Measurements from ENCODE around the gene DHRSX.
"Not testable (repeated sequence)": the region's sequence is repeated elsewhere in the genome, so short reads cannot be mapped to it uniquely, and the experiment has no call there.

Gene DHRSX

DNA sequence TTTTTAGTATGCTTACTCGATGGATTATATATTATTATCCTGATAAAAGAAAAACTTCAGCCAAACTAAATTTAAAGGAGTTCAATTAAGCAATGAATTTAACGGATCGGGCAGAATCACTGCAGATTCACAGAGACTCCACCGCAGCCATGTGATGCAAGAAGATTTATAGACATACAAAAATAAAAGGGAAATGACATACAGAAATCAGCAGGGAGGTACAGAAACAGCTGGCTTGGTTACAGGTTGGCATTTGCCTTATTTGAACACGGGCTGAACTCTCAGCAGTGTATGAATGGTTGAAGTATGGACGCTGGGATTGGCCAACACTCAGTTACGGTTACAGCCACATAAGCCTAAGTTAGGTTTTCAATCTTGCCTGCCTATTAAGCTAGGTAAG lies 35.4 kb upstream of the DHRSX start:
- Histone ChIP-seq H3K27ac (replicated peaks; ENCODE audit: low read length) (no peak overlapping the region), H2AFZ (ENCODE audit: low read length) (no peak overlapping the region), H4K91ac (ENCODE audit: low read depth, low read length, poor library complexity) (no peak overlapping the region), H2BK15ac (ENCODE audit: low read length) (no peak overlapping the region), H2BK5ac (ENCODE audit: low read length) (no peak overlapping the region), H3K4ac (ENCODE audit: low read length) (no peak overlapping the region), H2BK120ac (ENCODE audit: low read depth, low read length) (no peak overlapping the region), H3K9me3 (replicated peaks in 1 of 2; ENCODE audit: control insufficient read depth in 2 of 2, insufficient read depth in 1 of 2, low read depth in 1 of 2, low read length in 2 of 2) (no peaks in the 10 kb centered on the region), H2AK5ac (ENCODE audit: low read depth, low read length) (no peak overlapping the region), H2BK12ac (ENCODE audit: low read length) (no peak overlapping the region), H3K4me1 (ENCODE audit: control insufficient read depth in 2 of 2, insufficient read depth in 1 of 2, low read depth in 1 of 2, low read length in 2 of 2) (peaks cover 6 to 7% of the 10 kb centered on the region in 2 donors), H3K4me2 (ENCODE audit: insufficient read depth, low read length, poor library complexity, severe bottlenecking) (no peak overlapping the region), H3K23ac (ENCODE audit: low read depth, low read length, poor library complexity) (no peak overlapping the region), H4K8ac (ENCODE audit: low read depth, low read length) (no peak overlapping the region), H3K14ac (ENCODE audit: low read length) (no peak overlapping the region), H3K79me1 (ENCODE audit: low read depth, low read length) (no peaks in the 10 kb centered on the region), H3K27me3 (ENCODE audit: control insufficient read depth in 3 of 3, insufficient read depth in 3 of 3, low read depth in 1 of 3, low read length in 3 of 3) (no peaks in the 10 kb centered on the region), H3K36me3 (replicated peaks in 1 of 2; ENCODE audit: control insufficient read depth in 2 of 2, insufficient read depth in 2 of 2, low read length in 2 of 2) (no peaks in the 10 kb centered on the region), H3K9ac (ENCODE audit: low read depth, low read length, poor library complexity) (no peak overlapping the region), H3K18ac (ENCODE audit: low read length) (no peak overlapping the region), H3K4me3 (ENCODE audit: low read length in 2 of 2) (no peak overlapping the region)
- no CpG with 5 or more reads among the region's 7 CpGs for WGBS, 2 donors (ENCODE audit: extremely low coverage in 2 of 2, insufficient read length in 2 of 2, insufficient replicate concordance in 1 of 2)
- no peak for DNase-seq (ENCODE audit: low spot score)

DNA sequence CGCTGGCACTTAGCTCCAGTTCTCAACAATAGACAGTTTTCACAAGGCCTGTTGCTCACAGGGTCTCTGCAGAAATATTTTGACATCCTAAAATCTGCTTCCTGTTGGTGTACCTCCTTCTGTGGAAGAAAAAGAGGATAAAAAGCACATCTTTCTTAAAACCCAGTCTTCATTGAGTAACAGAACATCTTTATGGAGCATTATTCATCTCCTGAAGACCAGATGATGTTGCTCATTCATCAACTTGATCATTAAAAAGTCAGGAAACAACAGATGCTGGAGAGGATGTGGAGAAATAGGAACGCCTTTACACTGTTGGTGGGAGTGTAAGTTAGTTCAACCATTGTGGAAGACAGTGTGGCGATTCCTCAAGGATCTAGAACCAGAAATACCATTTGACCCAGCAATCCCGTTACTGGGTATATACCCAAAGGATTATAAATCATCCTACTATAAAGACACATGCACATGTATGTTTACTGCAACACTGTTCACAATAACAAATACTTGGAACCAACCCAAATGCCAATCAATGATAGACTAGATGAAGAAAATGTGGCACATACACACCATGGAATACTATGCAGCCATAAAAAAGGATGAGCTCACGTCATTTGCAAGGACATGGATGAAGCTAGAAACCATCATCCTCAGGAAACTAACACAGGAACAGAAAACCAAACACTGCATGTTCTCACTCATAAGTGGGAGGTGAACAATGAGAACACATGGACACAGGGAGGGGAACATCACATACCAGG lies 33.7 kb upstream of the DHRSX start:
- not testable (repeated sequence) for H2AK5ac ChIP-seq (ENCODE audit: low read depth, low read length); H3K4ac ChIP-seq (ENCODE audit: low read length); H3K4me2 ChIP-seq (ENCODE audit: insufficient read depth, low read length, poor library complexity, severe bottlenecking); H3K9ac ChIP-seq (ENCODE audit: low read depth, low read length, poor library complexity); H3K9me3 ChIP-seq (replicated peaks in 1 of 2; ENCODE audit: control insufficient read depth in 2 of 2, insufficient read depth in 1 of 2, low read depth in 1 of 2, low read length in 2 of 2); H4K91ac ChIP-seq (ENCODE audit: low read depth, low read length, poor library complexity); H2BK120ac ChIP-seq (ENCODE audit: low read depth, low read length); H3K18ac ChIP-seq (ENCODE audit: low read length); H3K27ac ChIP-seq (replicated peaks; ENCODE audit: low read length); H2BK5ac ChIP-seq (ENCODE audit: low read length); H4K8ac ChIP-seq (ENCODE audit: low read depth, low read length); H3K79me1 ChIP-seq (ENCODE audit: low read depth, low read length); H3K4me3 ChIP-seq (ENCODE audit: low read length in 2 of 2); H2BK15ac ChIP-seq (ENCODE audit: low read length); H3K14ac ChIP-seq (ENCODE audit: low read length); H3K4me1 ChIP-seq (ENCODE audit: control insufficient read depth in 2 of 2, insufficient read depth in 1 of 2, low read depth in 1 of 2, low read length in 2 of 2); H3K23ac ChIP-seq (ENCODE audit: low read depth, low read length, poor library complexity); H3K36me3 ChIP-seq (replicated peaks in 1 of 2; ENCODE audit: control insufficient read depth in 2 of 2, insufficient read depth in 2 of 2, low read length in 2 of 2); H2BK12ac ChIP-seq (ENCODE audit: low read length); H2AFZ ChIP-seq (ENCODE audit: low read length); DNase-seq (ENCODE audit: low spot score); H3K27me3 ChIP-seq (ENCODE audit: control insufficient read depth in 3 of 3, insufficient read depth in 3 of 3, low read depth in 1 of 3, low read length in 3 of 3)
- no CpG with 5 or more reads among the region's 5 CpGs for WGBS, 2 donors (ENCODE audit: extremely low coverage in 2 of 2, insufficient read length in 2 of 2, insufficient replicate concordance in 1 of 2)

- no peak overlapping the region for H3K27ac ChIP-seq (replicated peaks; ENCODE audit: low read length)
- H2BK120ac ChIP-seq (ENCODE audit: low read depth, low read length): no peak overlapping the region
- no peak overlapping the region for H3K4me3 ChIP-seq (ENCODE audit: low read length in 2 of 2)
- peak overlapping the region; percentile 48 for H2AFZ ChIP-seq (ENCODE audit: low read length)
- no peak overlapping the region for H4K91ac ChIP-seq (ENCODE audit: low read depth, low read length, poor library complexity)
- no peaks in the 10 kb centered on the region for H3K79me1 ChIP-seq (ENCODE audit: low read depth, low read length)
- H3K9me3 ChIP-seq (replicated peaks in 1 of 2; ENCODE audit: control insufficient read depth in 2 of 2, insufficient read depth in 1 of 2, low read depth in 1 of 2, low read length in 2 of 2): no peaks in the 10 kb centered on the region
- H3K27me3 ChIP-seq (ENCODE audit: control insufficient read depth in 3 of 3, insufficient read depth in 3 of 3, low read depth in 1 of 3, low read length in 3 of 3): no peaks in the 10 kb centered on the region
- peaks cover 4 to 7% of the 10 kb centered on the region in 2 donors for H3K4me1 ChIP-seq (ENCODE audit: control insufficient read depth in 2 of 2, insufficient read depth in 1 of 2, low read depth in 1 of 2, low read length in 2 of 2)
- H3K23ac ChIP-seq (ENCODE audit: low read depth, low read length, poor library complexity): no peak overlapping the region
- H3K9ac ChIP-seq (ENCODE audit: low read depth, low read length, poor library complexity): no peak overlapping the region
- no peak overlapping the region for H4K8ac ChIP-seq (ENCODE audit: low read depth, low read length)
- H2BK5ac ChIP-seq (ENCODE audit: low read length): no peak overlapping the region
- WGBS, 2 donors (ENCODE audit: extremely low coverage in 2 of 2, insufficient read length in 2 of 2, insufficient replicate concordance in 1 of 2): no CpG with 5 or more reads among the region's 8 CpGs
- no peak overlapping the region for H2BK12ac ChIP-seq (ENCODE audit: low read length)
- H3K36me3 ChIP-seq (replicated peaks in 1 of 2; ENCODE audit: control insufficient read depth in 2 of 2, insufficient read depth in 2 of 2, low read length in 2 of 2): no peaks in the 10 kb centered on the region
- no peak overlapping the region for H3K14ac ChIP-seq (ENCODE audit: low read length)
- H3K4ac ChIP-seq (ENCODE audit: low read length): no peak overlapping the region
- no peak for DNase-seq (ENCODE audit: low spot score)
- no peak overlapping the region for H3K4me2 ChIP-seq (ENCODE audit: insufficient read depth, low read length, poor library complexity, severe bottlenecking)
- no peak overlapping the region for H3K18ac ChIP-seq (ENCODE audit: low read length)
- H2AK5ac ChIP-seq (ENCODE audit: low read depth, low read length): no peak overlapping the region
- no peak overlapping the region for H2BK15ac ChIP-seq (ENCODE audit: low read length)
Observed at GRCh38 chrX:2533424-2533823, 32.6 kb upstream of the DHRSX start.

- Histone ChIP-seq H3K4me3 (ENCODE audit: low read length in 2 of 2) (no peak overlapping the region), H3K14ac (ENCODE audit: low read length) (no peak overlapping the region), H2BK5ac (ENCODE audit: low read length) (no peak overlapping the region), H2BK15ac (ENCODE audit: low read length) (no peak overlapping the region), H2AFZ (ENCODE audit: low read length) (no peak overlapping the region), H3K4me2 (ENCODE audit: insufficient read depth, low read length, poor library complexity, severe bottlenecking) (no peak overlapping the region), H3K4ac (ENCODE audit: low read length) (no peak overlapping the region), H3K23ac (ENCODE audit: low read depth, low read length, poor library complexity) (no peak overlapping the region), H3K9me3 (replicated peaks in 1 of 2; ENCODE audit: control insufficient read depth in 2 of 2, insufficient read depth in 1 of 2, low read depth in 1 of 2, low read length in 2 of 2) (peaks cover 0 to 3% of the 10 kb centered on the region in 2 donors), H4K91ac (ENCODE audit: low read depth, low read length, poor library complexity) (no peak overlapping the region), H3K9ac (ENCODE audit: low read depth, low read length, poor library complexity) (no peak overlapping the region), H3K36me3 (replicated peaks in 1 of 2; ENCODE audit: control insufficient read depth in 2 of 2, insufficient read depth in 2 of 2, low read length in 2 of 2) (no peaks in the 10 kb centered on the region), H4K8ac (ENCODE audit: low read depth, low read length) (no peak overlapping the region), H2AK5ac (ENCODE audit: low read depth, low read length) (no peak overlapping the region), H2BK12ac (ENCODE audit: low read length) (no peak overlapping the region), H2BK120ac (ENCODE audit: low read depth, low read length) (no peak overlapping the region), H3K4me1 (ENCODE audit: control insufficient read depth in 2 of 2, insufficient read depth in 1 of 2, low read depth in 1 of 2, low read length in 2 of 2) (no peaks in the 10 kb centered on the region), H3K27ac (replicated peaks; ENCODE audit: low read length) (no peak overlapping the region), H3K27me3 (ENCODE audit: control insufficient read depth in 3 of 3, insufficient read depth in 3 of 3, low read depth in 1 of 3, low read length in 3 of 3) (no peaks in the 10 kb centered on the region), H3K79me1 (ENCODE audit: low read depth, low read length) (no peaks in the 10 kb centered on the region), H3K18ac (ENCODE audit: low read length) (no peak overlapping the region)
- WGBS, 2 donors (ENCODE audit: extremely low coverage in 2 of 2, insufficient read length in 2 of 2, insufficient replicate concordance in 1 of 2): no CpG with 5 or more reads among the region's 10 CpGs
- no peak for DNase-seq (ENCODE audit: low spot score)
Observed at GRCh38 chrX:2526390-2526789, 25.6 kb upstream of the DHRSX start.
